GM18526 (cell line): ENCODE data around the gene DENND4A.

Source experiments
- POLR2A ChIP-seq: IDR thresholded peaks from 3 replicates; pipeline ENCODE4 v1.6.1; 2011; ENCODE audit not compliant: insufficient read length; ENCODE audit errors: extremely low read depth

DENND4A gene

DNA sequence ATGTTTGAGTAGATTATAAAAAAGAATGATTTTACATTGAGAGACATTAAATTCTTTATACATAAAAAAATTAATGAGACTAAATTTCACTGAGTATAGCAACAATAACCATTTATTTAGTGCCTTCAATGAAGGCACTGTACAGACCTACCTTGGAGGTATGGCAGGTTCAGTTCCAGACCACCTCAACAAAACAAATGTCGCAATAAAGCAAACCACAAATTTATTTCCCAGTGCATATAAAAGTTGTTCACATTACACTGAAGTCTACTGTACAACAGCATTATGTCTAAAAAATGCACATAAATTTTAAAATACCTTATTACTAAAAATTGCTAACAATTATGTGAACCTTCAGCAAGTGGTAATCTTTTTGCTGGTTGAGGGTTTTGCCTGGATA is 111.5 kb downstream of the DENND4A start:
- no peak for TF ChIP-seq POLR2A

DNA sequence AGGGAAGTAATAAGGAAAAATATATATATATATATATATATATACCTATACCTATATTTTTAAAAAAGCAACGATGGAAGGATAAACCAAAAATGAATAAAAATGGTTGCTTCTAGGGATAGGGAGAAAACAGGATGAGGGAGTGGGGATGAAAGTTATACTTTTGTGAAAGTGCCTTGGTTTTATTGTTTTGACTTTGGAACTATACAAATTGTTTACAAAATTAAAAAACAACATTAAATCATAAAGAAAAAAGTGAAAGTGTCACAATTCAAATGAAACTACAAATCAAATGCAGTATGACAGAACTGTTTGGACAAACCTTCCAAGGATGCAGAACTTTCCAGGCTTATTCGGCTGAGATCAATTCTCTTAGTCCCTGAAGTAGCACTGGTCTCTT is 116.0 kb downstream of the DENND4A start:
- no peak for TF ChIP-seq POLR2A

DNA sequence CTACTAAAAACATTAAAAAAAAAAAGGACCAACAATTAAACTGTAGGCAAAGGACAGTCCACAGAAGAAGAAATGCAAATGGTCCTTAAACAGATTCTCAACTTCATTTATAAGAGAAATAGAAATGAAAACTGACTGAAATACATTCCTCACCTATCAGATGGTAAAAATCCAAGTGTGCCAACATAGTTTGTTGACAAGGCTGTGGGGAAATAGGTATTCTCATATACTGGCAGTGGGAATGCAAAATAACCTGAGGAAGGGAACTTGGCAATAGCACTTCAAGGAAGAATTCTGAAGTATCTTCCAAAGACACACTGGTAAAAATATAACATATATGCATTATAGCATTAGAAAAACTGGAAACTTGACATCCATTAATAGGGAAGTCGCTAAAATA is 116.5 kb downstream of the DENND4A start:
- TF ChIP-seq POLR2A = no peak

DNA sequence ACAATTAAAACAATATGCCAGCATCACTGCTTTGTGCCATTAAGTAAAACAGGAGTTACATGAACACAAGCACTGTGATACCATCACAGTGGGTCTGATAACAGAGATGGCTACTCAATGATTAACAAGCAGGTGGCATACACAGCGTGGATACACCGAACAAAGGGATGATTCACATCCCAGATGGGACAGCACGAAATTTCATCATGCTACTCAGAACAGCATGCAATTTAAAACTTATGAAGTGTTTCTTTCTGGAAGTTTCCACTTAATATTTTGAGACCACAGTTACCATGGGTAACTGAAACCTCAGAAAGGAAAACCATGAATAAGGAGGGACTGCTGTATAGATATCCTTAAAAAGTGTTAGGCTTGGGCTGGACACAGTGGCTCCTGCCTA is 125.8 kb downstream of the DENND4A start:
- no peak for TF ChIP-seq POLR2A

DNA sequence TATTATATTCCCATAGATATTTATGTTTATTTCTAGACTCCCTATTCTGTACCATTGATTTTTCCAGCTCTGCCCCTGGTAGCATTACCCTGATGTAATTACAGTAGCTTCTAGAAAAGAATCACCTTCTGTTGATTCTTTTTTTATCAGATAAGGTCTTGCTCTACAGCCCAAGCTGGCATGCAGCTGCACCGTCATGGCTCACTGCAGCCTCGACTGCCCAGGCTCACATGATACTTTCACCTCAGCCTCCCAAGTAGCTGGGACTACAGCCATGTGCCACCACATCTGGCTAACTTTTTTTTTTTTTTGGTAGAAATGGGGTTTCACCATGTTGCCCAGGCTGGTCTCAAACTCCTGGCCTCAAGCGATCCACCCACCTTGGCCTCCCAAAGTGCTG is 128.6 kb downstream of the DENND4A start:
- no peak for TF ChIP-seq POLR2A

DNA sequence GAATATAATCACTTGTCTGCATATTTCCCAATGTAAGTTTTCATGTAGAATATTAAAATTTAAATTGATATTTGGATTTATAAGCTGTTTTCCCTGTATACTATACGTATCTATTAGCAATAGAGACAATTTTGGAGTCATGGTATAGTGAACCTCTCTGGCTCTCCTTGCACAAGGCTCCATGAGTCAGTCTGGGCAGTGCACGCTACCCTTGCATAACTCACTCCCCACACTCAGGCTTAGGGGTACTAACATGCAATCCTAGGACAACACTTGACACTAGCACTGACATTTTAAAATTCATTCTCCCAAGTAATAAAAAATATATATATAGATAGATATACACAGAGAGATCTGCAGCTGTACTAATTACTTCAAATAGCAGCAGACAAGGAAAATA is 131.2 kb downstream of the DENND4A start:
- no peak for TF ChIP-seq POLR2A

DNA sequence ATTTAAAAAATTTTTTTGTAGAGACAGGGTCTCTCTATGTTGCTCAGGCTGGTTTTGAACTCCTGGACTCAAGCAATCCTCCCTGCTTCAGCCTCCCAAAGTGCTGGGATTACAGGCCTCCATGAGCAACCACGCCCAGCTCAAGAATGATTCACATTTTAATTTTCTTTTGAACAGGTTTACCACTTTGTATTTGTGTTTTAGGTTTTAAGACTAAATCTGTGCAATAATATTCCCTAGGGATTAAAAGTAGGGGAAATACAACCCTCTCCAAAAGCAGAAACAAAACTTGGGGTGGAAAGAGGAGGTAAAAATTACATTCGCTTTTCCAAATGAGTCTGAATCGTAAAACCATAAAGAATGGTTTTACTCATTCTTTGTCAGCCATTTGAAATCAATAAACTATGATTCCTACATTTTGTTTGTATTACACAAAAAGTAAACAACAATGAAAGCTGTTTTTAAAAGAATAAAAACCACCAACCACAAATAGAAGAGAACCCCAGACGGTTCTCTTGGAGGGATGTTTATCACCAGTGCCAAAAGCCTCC is 132.5 kb downstream of the DENND4A start:
- TF ChIP-seq POLR2A = no peak

DNA sequence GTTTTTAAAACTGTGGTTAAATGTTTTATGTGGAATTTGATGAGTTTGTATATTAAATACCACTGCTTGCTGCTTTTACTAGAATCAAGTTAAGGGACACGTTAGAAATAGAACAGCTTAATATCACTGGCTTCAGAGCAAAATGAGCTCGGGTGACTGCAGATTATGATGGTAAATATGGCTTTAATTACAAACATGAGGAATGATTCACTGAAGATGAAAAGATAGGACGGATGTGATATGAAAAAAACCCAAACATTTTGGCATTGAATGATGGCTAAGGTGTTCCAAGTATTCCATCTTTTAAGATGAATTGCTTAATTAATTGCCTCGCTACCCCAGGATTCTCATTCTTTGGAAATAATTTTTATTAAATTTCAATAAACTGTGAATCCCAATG is 136.6 kb downstream of the DENND4A start:
- TF ChIP-seq POLR2A = no peak

DNA sequence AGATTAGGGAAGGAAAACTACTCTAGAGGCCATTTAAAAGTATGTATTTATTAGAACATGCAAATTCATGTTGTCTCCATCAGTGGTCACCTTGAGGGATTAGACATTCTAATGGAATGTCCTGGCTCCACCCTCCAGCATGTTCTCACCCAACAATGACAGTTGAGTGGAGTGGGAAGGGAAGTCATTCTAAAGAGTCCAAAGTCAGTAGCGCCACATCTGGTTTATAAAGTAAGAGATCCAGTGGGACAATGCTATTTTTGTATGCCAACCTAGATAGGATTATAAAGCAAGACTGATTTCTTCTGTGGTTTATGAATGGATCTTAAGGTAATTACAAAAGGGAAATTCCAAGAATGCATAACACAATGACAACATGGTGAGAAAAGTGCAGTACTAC is 137.1 kb downstream of the DENND4A start:
- no peak for TF ChIP-seq POLR2A

DNA sequence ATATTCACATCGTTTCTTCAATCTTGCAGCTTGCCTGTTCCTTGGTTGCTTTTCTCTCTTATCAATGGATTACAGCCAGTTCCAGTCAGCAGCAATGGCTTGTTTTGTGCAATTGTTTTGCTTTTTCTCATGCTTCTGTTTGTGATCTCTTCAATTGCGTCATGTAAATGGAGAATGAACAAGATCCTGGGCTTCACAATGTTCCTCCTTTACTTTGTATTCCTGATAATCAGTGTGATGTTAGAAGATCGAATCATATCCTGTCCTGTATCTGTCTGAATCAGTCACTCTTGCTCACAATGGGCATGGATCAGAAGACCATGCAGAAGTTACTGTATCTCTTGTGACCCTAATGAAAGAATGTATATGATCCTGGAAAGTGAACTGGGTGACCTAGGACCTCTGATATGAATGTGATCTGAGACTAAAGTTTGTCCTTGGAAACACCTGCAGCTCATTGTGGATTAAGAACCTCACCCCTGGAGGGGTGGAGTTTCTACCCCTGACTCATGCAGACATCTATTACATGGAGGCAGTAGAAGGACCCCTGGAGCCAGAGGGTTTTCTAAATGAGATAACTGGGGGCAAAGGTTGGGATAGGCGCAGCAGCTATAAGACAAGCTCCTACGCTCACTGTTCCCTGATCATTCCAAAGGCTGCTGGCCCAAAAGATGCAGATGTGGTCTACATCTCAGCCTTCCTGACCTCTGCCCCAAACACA is 138.1 kb downstream of the DENND4A start:
- TF ChIP-seq POLR2A = no peak

DNA sequence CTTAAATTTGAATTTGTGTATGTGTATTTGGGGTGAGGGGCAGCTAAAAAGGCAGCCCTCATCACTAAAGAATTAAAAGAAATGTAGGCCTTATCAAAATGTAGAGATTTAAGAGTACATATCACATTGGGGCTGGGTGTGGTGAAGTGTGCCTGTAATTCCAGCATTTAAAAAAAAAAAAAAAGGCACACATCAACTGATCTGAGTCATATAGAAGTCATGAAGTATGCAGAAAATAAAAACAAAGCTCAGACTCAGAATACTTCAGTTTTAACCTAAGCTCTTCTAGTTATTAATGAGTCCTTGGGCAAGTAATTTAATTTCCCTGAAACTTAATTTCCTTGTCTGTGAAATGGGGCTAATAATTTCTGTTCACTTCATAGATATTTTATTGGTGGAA is 138.8 kb downstream of the DENND4A start:
- TF ChIP-seq POLR2A = no peak

DNA sequence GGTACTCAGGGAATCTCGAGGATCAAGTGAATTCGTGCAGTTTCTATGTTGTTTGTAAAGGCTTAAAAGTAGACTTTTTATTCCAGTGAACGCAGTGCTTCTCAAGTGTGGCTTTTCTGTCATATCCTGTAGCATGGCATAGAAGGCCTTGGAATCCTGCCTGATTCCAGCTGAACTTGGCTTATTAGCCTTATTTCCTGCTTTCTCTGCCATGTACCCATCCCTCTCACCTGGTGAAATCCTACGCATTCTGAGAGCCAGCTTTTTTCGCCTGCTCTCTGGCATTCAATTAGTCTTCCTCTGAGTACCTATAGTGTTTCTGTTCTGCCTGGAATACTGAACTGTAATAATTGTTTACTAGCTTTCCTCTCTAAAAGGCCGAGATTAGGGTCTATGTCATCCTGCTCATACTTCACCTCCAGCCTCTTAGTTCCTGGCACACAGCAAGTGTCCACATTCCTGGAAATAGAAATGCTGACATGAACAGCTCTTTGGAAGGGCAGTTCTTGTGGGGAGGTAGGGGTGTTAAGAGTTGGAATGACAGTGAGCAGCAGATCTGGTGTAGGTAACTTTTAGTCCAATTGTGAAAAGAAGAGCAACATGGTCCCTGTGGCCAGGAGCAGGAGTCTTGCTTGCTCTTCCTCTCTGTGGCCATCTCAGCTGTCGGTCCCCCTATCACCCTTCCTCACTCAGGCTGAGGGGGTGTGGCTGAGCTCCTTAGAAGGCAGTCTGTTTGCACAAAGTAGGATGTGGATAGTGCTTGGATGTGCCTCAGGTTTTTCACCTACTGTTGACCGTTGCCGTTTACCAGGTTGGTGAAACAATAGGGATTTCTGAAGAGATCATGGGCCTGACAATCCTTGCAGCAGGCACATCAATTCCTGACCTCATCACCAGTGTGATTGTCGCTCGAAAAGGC is 140.0 kb downstream of the DENND4A start:
- TF ChIP-seq POLR2A = no peak

DNA sequence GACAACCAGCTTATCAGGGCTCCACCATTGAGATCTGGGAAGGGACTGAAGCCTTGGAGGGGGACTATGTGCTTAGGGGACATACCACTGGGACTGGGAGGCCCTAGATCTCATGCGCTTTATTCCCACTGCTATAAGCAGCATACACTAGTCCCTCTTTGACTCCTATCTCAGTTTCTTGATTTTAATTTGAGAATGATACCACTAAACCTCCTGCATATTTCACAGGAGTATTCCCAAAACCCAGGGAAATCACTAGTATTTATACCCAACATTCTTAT is 141.1 kb downstream of the DENND4A start:
- TF ChIP-seq POLR2A = no peak

DNA sequence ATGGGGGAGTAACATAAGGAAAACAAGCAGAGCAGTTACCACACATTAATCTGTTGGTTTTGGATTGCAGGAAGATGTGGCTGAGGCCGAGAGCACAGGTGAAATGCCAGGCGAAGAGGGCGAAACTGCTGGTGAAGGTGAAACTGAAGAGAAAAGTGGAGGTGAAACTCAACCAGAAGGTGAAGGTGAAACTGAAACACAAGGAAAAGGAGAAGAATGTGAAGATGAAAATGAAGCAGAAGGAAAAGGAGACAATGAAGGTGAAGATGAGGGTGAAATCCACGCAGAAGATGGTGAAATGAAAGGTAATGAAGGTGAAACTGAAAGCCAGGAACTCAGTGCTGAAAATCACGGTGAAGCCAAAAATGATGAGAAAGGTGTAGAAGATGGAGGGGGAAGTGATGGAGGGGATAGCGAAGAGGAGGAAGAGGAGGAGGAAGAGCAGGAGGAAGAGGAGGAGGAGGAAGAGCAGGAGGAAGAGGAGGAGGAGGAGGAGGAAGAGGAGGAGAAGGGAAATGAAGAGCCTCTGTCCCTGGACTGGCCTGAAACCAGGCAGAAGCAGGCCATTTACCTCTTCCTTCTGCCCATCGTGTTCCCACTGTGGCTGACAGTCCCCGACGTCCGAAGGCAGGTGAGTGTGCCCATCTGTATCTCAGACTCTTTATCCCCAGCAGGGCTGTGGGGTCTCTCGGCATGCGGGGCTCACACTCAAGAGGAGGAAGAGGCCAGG is 141.6 kb downstream of the DENND4A start:
- no peak for TF ChIP-seq POLR2A

DNA sequence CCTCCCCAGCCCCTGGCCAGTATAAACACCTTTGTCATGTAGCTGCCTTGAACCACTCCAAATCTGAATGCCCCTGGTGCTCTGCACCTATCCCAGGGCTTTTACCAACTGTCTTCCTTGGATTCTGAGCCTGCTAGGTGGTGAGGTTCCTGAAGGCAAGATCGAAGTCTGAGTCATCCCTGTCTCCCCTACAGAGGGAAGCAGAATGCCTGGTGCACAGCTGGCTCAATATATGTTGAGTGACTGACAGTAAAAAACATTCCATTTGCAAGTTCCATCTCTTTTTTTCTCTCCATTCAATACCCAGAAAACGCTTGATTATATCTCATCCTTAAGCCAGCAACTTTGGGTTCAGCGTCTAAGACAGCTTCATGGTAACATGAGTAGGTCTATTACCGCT is 145.6 kb downstream of the DENND4A start:
- TF ChIP-seq POLR2A = no peak

DNA sequence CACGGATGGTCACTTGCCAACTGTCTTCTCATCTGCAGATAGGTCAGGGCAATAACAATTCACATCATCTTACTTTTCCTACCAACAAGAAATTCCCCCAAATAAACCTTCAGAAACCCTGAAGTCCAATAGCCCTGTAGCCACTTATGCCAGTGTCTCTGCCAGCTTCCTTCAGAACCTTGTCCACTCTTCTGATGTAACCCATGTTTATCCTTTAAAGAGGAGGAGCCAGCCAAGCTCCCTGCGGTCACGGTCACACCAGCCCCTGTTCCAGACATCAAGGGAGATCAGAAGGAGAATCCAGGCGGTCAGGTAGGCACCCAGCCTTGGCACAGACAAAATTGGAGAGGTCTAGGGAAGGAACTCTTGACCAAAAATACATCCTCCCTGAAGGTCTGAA is 146.7 kb downstream of the DENND4A start:
- TF ChIP-seq POLR2A = no peak
